Effector memory CD8-positive, alpha-beta T cell (primary cell): Measurements from ENCODE around the gene VTI1A.

Experiments used
- ATAC-seq: fragments of 150-1000 bp; cut with Tn5 transposase; replicated peaks from 2 replicates; pipeline ENCODE4 v1.10.0; 2021; ENCODE audit warnings: mild to moderate bottlenecking, moderate library complexity
- DNase-seq, 3 experiments: peaks; one replicate each; pipeline ENCODE4 v3.0.0; 2021
- H3K27ac Mint-ChIP-seq, 2 donors: one replicate each; pipeline ENCODE4 v1.8.0; 2022; ENCODE audit warnings: mild to moderate bottlenecking in 2 of 2, mixed read lengths in 2 of 2, moderate library complexity in 2 of 2
- H3K27me3 Mint-ChIP-seq, 2 donors: one replicate each; pipeline ENCODE4 v1.8.0; 2022; ENCODE audit warnings: mixed read lengths in 2 of 2
- H3K36me3 Mint-ChIP-seq: one replicate; pipeline ENCODE4 v1.8.0; 2022; ENCODE audit warnings: mild to moderate bottlenecking, moderate library complexity, mixed read lengths; ENCODE audit not compliant: insufficient read depth
- H3K4me1 Mint-ChIP-seq, 2 donors: one replicate each; pipeline ENCODE4 v1.8.0; 2022; ENCODE audit warnings: low read depth in 2 of 2, mixed read lengths in 2 of 2
- H3K4me3 Mint-ChIP-seq, 2 donors: one replicate each; pipeline ENCODE4 v1.8.0; 2022; ENCODE audit warnings: mild to moderate bottlenecking in 2 of 2, mixed read lengths in 2 of 2, moderate library complexity in 2 of 2
- H3K9me3 Mint-ChIP-seq, 2 donors: one replicate each; pipeline ENCODE4 v1.8.0; 2022; ENCODE audit warnings: mixed read lengths in 2 of 2

Gene VTI1A

GRCh38 chr10:112738606-112739591 is 291.9 kb downstream of the VTI1A start:
- Mint-ChIP-seq H3K27ac (no peak overlapping the region), H3K36me3 (peaks cover 7% of the 10 kb centered on the region)
- ATAC-seq: no peak

DNA sequence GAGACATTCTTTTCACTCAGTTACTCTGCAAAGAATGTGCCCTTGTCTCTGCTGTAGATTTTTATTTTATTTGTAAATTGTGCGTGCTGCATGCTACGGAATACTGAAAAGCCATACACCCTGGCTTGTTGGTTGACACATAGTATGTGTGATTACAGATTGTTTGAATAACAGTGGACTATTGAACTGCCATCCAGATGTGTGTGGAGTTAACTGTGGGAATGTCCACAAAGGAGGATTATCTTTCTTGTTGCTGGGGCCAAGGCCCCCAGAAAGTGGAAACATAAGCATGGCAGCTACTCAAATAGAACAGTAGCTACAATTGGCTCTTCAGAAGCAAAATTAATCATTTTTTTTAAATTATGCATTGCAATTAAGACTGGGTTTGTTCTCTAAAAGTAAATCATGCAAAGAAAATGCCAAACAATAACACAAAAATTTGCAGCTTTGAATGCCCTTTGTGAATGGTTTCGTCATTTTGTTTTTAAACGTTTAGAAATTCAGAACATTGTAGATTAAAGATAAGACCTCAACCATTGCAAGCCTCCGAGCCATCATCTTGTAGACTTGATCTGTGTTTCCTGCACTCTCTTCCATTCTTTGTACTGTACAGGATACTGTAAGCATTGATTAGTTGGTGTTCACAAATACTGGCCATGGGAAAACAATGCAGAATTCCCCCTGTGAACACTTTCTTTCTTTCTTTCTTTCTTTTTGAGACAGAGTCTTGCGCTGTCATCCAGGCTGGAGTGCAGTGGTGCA is 292.8 kb downstream of the VTI1A start:
- no peaks in the 10 kb centered on the region for H3K4me1 Mint-ChIP-seq
- no peak overlapping the region for H3K27ac Mint-ChIP-seq
- H3K9me3 Mint-ChIP-seq: no peaks in the 10 kb centered on the region
- no peak for DNase-seq
- ATAC-seq: no peak
- H3K36me3 Mint-ChIP-seq: peaks cover 7% of the 10 kb centered on the region
- H3K27me3 Mint-ChIP-seq: no peaks in the 10 kb centered on the region
- H3K4me3 Mint-ChIP-seq: no peak overlapping the region

More at GRCh38 chr10:112738606-112739591, 291.9 kb downstream of the VTI1A start:
- no peaks in the 10 kb centered on the region for H3K9me3 Mint-ChIP-seq
- DNase-seq: no peak
- H3K27me3 Mint-ChIP-seq: no peaks in the 10 kb centered on the region
- H3K4me3 Mint-ChIP-seq: no peak overlapping the region
- H3K4me1 Mint-ChIP-seq: no peaks in the 10 kb centered on the region

DNA sequence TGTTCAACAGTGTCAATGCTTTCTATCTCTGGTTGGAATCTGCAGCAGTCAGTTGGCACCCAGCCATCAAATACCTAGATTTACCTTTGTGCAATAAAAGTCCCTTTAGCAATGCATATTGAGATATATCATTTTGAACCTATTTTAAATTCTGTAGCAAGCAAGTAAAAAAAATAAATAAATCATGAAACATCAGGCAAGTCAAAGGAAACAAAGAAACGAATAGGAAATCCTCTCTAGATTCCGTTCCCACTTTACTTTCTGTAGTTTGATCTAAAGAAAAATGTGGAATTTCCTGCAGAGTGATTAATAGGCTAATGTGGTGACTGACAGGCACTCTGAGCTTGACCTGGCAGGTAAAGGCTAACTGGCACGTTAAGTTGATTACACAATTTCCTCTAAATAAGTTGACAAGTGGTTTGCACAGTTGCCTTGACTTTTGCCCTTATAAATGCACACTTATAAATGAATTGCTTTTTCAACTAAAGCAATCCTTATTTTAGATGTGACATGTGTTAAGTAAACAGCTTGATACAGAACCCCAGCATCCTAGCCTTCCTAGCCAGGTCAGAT is 294.9 kb downstream of the VTI1A start:
- ATAC-seq (no peak), DNase-seq (no peak)
- H3K27me3 Mint-ChIP-seq: no peaks in the 10 kb centered on the region
- no peaks in the 10 kb centered on the region for H3K9me3 Mint-ChIP-seq
- no peaks in the 10 kb centered on the region for H3K4me1 Mint-ChIP-seq
- no peak overlapping the region for H3K4me3 Mint-ChIP-seq
- H3K36me3 Mint-ChIP-seq: peaks cover 7% of the 10 kb centered on the region
- no peak overlapping the region for H3K27ac Mint-ChIP-seq

- no peaks in the 10 kb centered on the region for H3K9me3 Mint-ChIP-seq
- H3K4me1 Mint-ChIP-seq: no peaks in the 10 kb centered on the region
- H3K27ac Mint-ChIP-seq: no peak overlapping the region
- no peak overlapping the region for H3K4me3 Mint-ChIP-seq
- no peaks in the 10 kb centered on the region for H3K27me3 Mint-ChIP-seq
- no peak for DNase-seq
- H3K36me3 Mint-ChIP-seq: peaks cover 3% of the 10 kb centered on the region
- ATAC-seq: no peak
Measured at GRCh38 chr10:112744181-112745096, 297.4 kb downstream of the VTI1A start.

GRCh38 chr10:112746329-112746728 is 299.3 kb downstream of the VTI1A start:
- ATAC-seq: no peak
- no peak overlapping the region for H3K4me3 Mint-ChIP-seq
- peaks cover 3% of the 10 kb centered on the region for H3K36me3 Mint-ChIP-seq

GRCh38 chr10:112750427-112751167 is 303.6 kb downstream of the VTI1A start:
- ATAC-seq: no peak

More at GRCh38 chr10:112746329-112746728, 299.3 kb downstream of the VTI1A start:
- H3K27me3 Mint-ChIP-seq: no peaks in the 10 kb centered on the region
- H3K27ac Mint-ChIP-seq: no peak overlapping the region
- DNase-seq: no peak
- no peaks in the 10 kb centered on the region for H3K9me3 Mint-ChIP-seq
- H3K4me1 Mint-ChIP-seq: no peaks in the 10 kb centered on the region

GRCh38 chr10:112751651-112752050 is 304.6 kb downstream of the VTI1A start:
- Mint-ChIP-seq H3K4me3 (no peak overlapping the region), H3K27me3 (no peaks in the 10 kb centered on the region), H3K4me1 (no peaks in the 10 kb centered on the region), H3K36me3 (peaks cover 3% of the 10 kb centered on the region), H3K9me3 (no peaks in the 10 kb centered on the region), H3K27ac (no peak overlapping the region)
- ATAC-seq (no peak), DNase-seq (no peak)

More at GRCh38 chr10:112750427-112751167, 303.6 kb downstream of the VTI1A start:
- Mint-ChIP-seq H3K27ac (no peak overlapping the region), H3K36me3 (peaks cover 3% of the 10 kb centered on the region), H3K4me3 (no peak overlapping the region), H3K4me1 (no peaks in the 10 kb centered on the region), H3K9me3 (no peaks in the 10 kb centered on the region), H3K27me3 (no peaks in the 10 kb centered on the region)
- DNase-seq: no peak

- no peak overlapping the region for H3K4me3 Mint-ChIP-seq
- H3K27ac Mint-ChIP-seq: no peak overlapping the region
- no peak for ATAC-seq
- H3K9me3 Mint-ChIP-seq: no peaks in the 10 kb centered on the region
- peaks cover 3% of the 10 kb centered on the region for H3K36me3 Mint-ChIP-seq
- H3K27me3 Mint-ChIP-seq: no peaks in the 10 kb centered on the region
- no peaks in the 10 kb centered on the region for H3K4me1 Mint-ChIP-seq
- DNase-seq: no peak
Measured at GRCh38 chr10:112752288-112752687, 305.3 kb downstream of the VTI1A start.

- no peak for DNase-seq
- H3K27ac Mint-ChIP-seq: no peak overlapping the region
- H3K4me1 Mint-ChIP-seq: no peaks in the 10 kb centered on the region
- no peak overlapping the region for H3K4me3 Mint-ChIP-seq
- H3K36me3 Mint-ChIP-seq: peaks cover 3% of the 10 kb centered on the region
- H3K27me3 Mint-ChIP-seq: no peaks in the 10 kb centered on the region
- no peaks in the 10 kb centered on the region for H3K9me3 Mint-ChIP-seq
- no peak for ATAC-seq
Measured at GRCh38 chr10:112753961-112754411, 307.0 kb downstream of the VTI1A start.

DNA sequence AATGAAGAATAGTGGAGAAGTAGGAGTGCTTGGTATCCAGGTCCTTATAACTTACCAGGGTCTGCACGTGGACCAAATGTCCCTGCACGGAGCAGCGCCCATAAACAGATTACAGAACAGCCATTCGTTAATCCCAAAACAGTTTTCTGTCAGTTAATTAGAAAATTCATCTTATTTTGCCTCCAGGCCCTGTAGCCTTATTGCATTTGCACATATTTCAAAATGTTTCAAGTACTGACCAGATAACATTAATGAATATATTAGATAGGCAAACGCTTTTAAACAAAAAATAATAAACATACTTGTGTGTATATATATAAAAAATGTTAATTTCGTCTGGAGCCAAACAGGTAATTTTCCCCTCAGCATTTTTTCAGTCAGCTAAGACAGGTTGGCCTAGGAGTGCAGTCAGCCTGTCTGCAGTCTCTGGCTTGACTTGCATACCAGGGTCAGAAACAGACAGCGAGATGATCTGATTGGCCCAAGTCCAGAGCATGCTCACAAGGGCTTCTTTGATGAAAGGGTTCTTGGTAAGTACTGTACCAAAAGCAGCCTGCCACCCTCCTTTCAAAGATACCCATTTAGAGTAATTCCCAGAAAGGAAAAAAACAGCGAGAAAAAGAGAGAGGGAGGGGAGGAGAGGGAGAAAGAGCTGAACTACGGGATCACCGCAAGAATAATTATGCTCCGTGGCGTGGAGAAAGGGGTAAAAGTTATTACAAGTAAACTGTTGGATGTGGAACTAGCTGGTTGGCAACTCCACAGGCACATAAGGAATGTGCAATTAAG is 308.6 kb downstream of the VTI1A start:
- DNase-seq (no peak), ATAC-seq (no peak)
- H3K4me3 Mint-ChIP-seq: no peak overlapping the region
- H3K4me1 Mint-ChIP-seq: no peaks in the 10 kb centered on the region
- peaks cover 3% of the 10 kb centered on the region for H3K36me3 Mint-ChIP-seq
- H3K27me3 Mint-ChIP-seq: no peaks in the 10 kb centered on the region
- no peak overlapping the region for H3K27ac Mint-ChIP-seq
- H3K9me3 Mint-ChIP-seq: no peaks in the 10 kb centered on the region

- Mint-ChIP-seq H3K27ac (no peak overlapping the region), H3K4me1 (no peaks in the 10 kb centered on the region), H3K9me3 (no peaks in the 10 kb centered on the region), H3K27me3 (no peaks in the 10 kb centered on the region), H3K36me3 (peaks cover 3% of the 10 kb centered on the region), H3K4me3 (no peak overlapping the region)
- DNase-seq (no peak), ATAC-seq (no peak)
Measured at GRCh38 chr10:112756235-112756527, 309.2 kb downstream of the VTI1A start.

- no peaks in the 10 kb centered on the region for H3K27me3 Mint-ChIP-seq
- H3K9me3 Mint-ChIP-seq: no peaks in the 10 kb centered on the region
- H3K36me3 Mint-ChIP-seq: peaks cover 3% of the 10 kb centered on the region
- no peak overlapping the region for H3K27ac Mint-ChIP-seq
- DNase-seq (no peak), ATAC-seq (no peak)
- H3K4me3 Mint-ChIP-seq: no peak overlapping the region
- H3K4me1 Mint-ChIP-seq: no peaks in the 10 kb centered on the region
Measured at GRCh38 chr10:112758961-112759360, 311.9 kb downstream of the VTI1A start.
